ENCODE results near the gene FASTKD3. TPM values are rescaled to one million over a fixed set of nuclear protein-coding genes. Genes with fewer than 3 reads are reported as not detected.

Gene FASTKD3
- total RNA-seq, 1 donor from 2014 or later = 14.7 TPM

- Histone ChIP-seq H3K4me1 (no peaks in the 10 kb centered on the region), H3K27me3 (no peaks in the 10 kb centered on the region), H3K36me3 (peaks cover 0 to 20% of the 10 kb centered on the region in 2 donors), H3K27ac (no peak overlapping the region), H3K4me3 (no peak overlapping the region), H3K9me3 (peaks cover 5% of the 10 kb centered on the region)
- DNase-seq (ENCODE audit: extremely low spot score in 2 of 2) = no peak
- intact Hi-C loops (cut with DNase I) = no loop called here
- TF ChIP-seq CTCF (IDR thresholded peaks at IDR 0.05) (no peak), POLR2AphosphoS5 (IDR thresholded peaks at IDR 0.05; ENCODE audit: insufficient read depth in 1 of 2, low read depth in 1 of 2) (no peak), POLR2A (IDR thresholded peaks at IDR 0.05) (no peak)
These were observed 42.1 kb upstream of the FASTKD3 start for GRCh38 chr5:7910738-7911428.

GRCh38 chr5:7908317-7908716, 39.5 kb upstream of the FASTKD3 start:
- intact Hi-C loops (cut with DNase I) = no loop called here

GRCh38 chr5:7907612-7908011, 38.8 kb upstream of the FASTKD3 start:
- Histone ChIP-seq H3K36me3 (peaks cover 0 to 22% of the 10 kb centered on the region in 2 donors), H3K27ac (no peak overlapping the region)
- intact Hi-C loops (cut with DNase I) = no loop called here

More at GRCh38 chr5:7908317-7908716, 39.5 kb upstream of the FASTKD3 start:
- peaks cover 0 to 20% of the 10 kb centered on the region in 2 donors for H3K36me3 ChIP-seq
- H3K27ac ChIP-seq = no peak overlapping the region
- H3K27me3 ChIP-seq = no peaks in the 10 kb centered on the region
- no peak for TF ChIP-seq POLR2AphosphoS5 (IDR thresholded peaks at IDR 0.05; ENCODE audit: insufficient read depth in 1 of 2, low read depth in 1 of 2)
- no peak for TF ChIP-seq POLR2A (IDR thresholded peaks at IDR 0.05)
- TF ChIP-seq CTCF (IDR thresholded peaks at IDR 0.05) = no peak
- peaks cover 5% of the 10 kb centered on the region for H3K9me3 ChIP-seq
- no peak for DNase-seq (ENCODE audit: extremely low spot score in 2 of 2)
- no peaks in the 10 kb centered on the region for H3K4me1 ChIP-seq
- no peak overlapping the region for H3K4me3 ChIP-seq

GRCh38 chr5:7904170-7904569, 35.3 kb upstream of the FASTKD3 start:
- Histone ChIP-seq H3K4me1 (no peaks in the 10 kb centered on the region), H3K4me3 (no peak overlapping the region), H3K36me3 (peaks cover 0 to 55% of the 10 kb centered on the region in 2 donors), H3K9me3 (peaks cover 5% of the 10 kb centered on the region), H3K27ac (no peak overlapping the region), H3K27me3 (no peaks in the 10 kb centered on the region)
- intact Hi-C loops (cut with DNase I) = no loop called here
- no peak for TF ChIP-seq CTCF (IDR thresholded peaks at IDR 0.05)
- no peak for TF ChIP-seq POLR2AphosphoS5 (IDR thresholded peaks at IDR 0.05; ENCODE audit: insufficient read depth in 1 of 2, low read depth in 1 of 2)
- TF ChIP-seq POLR2A (IDR thresholded peaks at IDR 0.05) = no peak
- DNase-seq (ENCODE audit: extremely low spot score in 2 of 2) = no peak

More at GRCh38 chr5:7907612-7908011, 38.8 kb upstream of the FASTKD3 start:
- no peaks in the 10 kb centered on the region for H3K27me3 ChIP-seq
- no peak overlapping the region for H3K4me3 ChIP-seq
- peaks cover 5% of the 10 kb centered on the region for H3K9me3 ChIP-seq
- DNase-seq (ENCODE audit: extremely low spot score in 2 of 2) = no peak
- TF ChIP-seq POLR2AphosphoS5 (IDR thresholded peaks at IDR 0.05; ENCODE audit: insufficient read depth in 1 of 2, low read depth in 1 of 2) (no peak), CTCF (IDR thresholded peaks at IDR 0.05) (no peak), POLR2A (IDR thresholded peaks at IDR 0.05) (no peak)
- no peaks in the 10 kb centered on the region for H3K4me1 ChIP-seq
